ENCODE measurements around the gene TRIP4. TPM values are rescaled to one million over a fixed set of nuclear protein-coding genes. Genes with fewer than 3 reads are reported as not detected.
A peak's percentile ranks its signal among the peaks of the same experiment; 100 is the strongest.

TRIP4 gene
- total RNA-seq, 1 experiment from 2014 or later, result 21.7 TPM

DNA sequence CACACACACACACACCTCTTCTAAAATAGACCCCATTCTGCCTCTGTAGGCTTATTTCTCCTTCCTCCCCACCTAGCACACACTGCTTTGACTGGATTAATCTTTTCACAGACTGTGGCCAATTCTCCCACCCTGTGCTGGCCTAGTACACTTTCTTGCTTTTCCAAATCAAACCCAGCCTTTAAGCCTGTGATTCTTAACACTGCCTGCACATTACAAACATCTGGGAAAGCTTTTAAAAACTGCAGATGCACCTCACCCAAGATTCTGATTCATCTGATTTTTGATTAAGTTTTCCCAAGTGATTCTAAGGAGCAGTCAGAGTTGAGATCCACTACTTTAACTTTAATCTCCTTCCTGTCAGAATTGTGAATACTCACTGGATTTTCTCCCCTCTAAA lies 44.4 kb upstream of the TRIP4 start:
- H2BK120ac ChIP-seq (ENCODE audit: low read depth, low read length, poor library complexity, severe bottlenecking), result no peak overlapping the region
- H3K4me3 Mint-ChIP-seq, result no peak overlapping the region
- no peak overlapping the region for H4K91ac ChIP-seq (ENCODE audit: insufficient read length, low read depth, low read length)
- no peak overlapping the region for H2AFZ ChIP-seq (ENCODE audit: low read length)
- no peak overlapping the region for H3K4ac ChIP-seq (ENCODE audit: low read depth, low read length)
- H3K27ac ChIP-seq (ENCODE audit: insufficient read length, low read depth, low read length), result no peak overlapping the region
- no peak for DNase-seq
- H3K14ac ChIP-seq (ENCODE audit: insufficient read depth, low read length), result no peak overlapping the region
- no peak overlapping the region for H2BK15ac ChIP-seq (ENCODE audit: low read depth, low read length)
- no peak overlapping the region for H3K23ac ChIP-seq (ENCODE audit: insufficient read length, low read depth, low read length)
- H3K9me3 ChIP-seq (ENCODE audit: control insufficient read depth, low read depth, low read length), result no peaks in the 10 kb centered on the region
- H2BK20ac ChIP-seq (ENCODE audit: low read depth, low read length, poor library complexity, severe bottlenecking), result no peak overlapping the region
- peaks cover 9 to 12% of the 10 kb centered on the region in 2 experiments for H3K4me1 Mint-ChIP-seq
- H3T11ph ChIP-seq (ENCODE audit: low read length), result no peak overlapping the region
- H3K9ac ChIP-seq (ENCODE audit: extremely low read depth, insufficient read length, low read length), result no peak overlapping the region
- H2BK12ac ChIP-seq (ENCODE audit: insufficient read length, low read depth, low read length), result no peak overlapping the region
- no peaks in the 10 kb centered on the region for H3K27me3 ChIP-seq (ENCODE audit: insufficient read depth, low read length)
- no peak overlapping the region for H3K56ac ChIP-seq (ENCODE audit: insufficient read length, low read depth, low read length)
- TF ChIP-seq, protein P1, sequence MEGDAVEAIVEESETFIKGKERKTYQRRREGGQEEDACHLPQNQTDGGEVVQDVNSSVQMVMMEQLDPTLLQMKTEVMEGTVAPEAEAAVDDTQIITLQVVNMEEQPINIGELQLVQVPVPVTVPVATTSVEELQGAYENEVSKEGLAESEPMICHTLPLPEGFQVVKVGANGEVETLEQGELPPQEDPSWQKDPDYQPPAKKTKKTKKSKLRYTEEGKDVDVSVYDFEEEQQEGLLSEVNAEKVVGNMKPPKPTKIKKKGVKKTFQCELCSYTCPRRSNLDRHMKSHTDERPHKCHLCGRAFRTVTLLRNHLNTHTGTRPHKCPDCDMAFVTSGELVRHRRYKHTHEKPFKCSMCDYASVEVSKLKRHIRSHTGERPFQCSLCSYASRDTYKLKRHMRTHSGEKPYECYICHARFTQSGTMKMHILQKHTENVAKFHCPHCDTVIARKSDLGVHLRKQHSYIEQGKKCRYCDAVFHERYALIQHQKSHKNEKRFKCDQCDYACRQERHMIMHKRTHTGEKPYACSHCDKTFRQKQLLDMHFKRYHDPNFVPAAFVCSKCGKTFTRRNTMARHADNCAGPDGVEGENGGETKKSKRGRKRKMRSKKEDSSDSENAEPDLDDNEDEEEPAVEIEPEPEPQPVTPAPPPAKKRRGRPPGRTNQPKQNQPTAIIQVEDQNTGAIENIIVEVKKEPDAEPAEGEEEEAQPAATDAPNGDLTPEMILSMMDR (conservative IDR thresholded peaks at IDR 0.05), result no peak
- no peaks in the 10 kb centered on the region for H3K79me2 ChIP-seq (ENCODE audit: insufficient read depth, low read length)
- no peaks in the 10 kb centered on the region for H3K23me2 ChIP-seq (ENCODE audit: insufficient read length, low read depth, low read length, poor library complexity, severe bottlenecking)
- H3K4me1 ChIP-seq (ENCODE audit: insufficient read depth, low read length), result no peaks in the 10 kb centered on the region
- no peak overlapping the region for H2BK5ac ChIP-seq (ENCODE audit: insufficient read length, low read length)
- H3K4me2 ChIP-seq (ENCODE audit: insufficient read depth, insufficient read length, low read length), result no peak overlapping the region
- H3K9me3 Mint-ChIP-seq, result no peaks in the 10 kb centered on the region
- H3K36me3 Mint-ChIP-seq (ENCODE audit: insufficient read depth in 1 of 3, low read depth in 3 of 3), result peaks cover 2 to 23% (median 15%) of the 10 kb centered on the region in 3 experiments; a peak in 6 of 7 replicates
- no peak overlapping the region for H2AK5ac ChIP-seq (ENCODE audit: insufficient read length, low read length)
- H4K8ac ChIP-seq (replicated peaks; ENCODE audit: insufficient read length, low read depth, low read length), result no peak overlapping the region
- H3K79me1 ChIP-seq (ENCODE audit: insufficient read depth, low read depth, low read length, poor library complexity, severe bottlenecking), result no peaks in the 10 kb centered on the region
- peak overlapping the region in 2 of 3 experiments; percentile 24 to 77; a peak in 6 of 7 replicates for H3K27ac Mint-ChIP-seq
- no peak overlapping the region for H4K5ac ChIP-seq (ENCODE audit: insufficient read length, low read depth, low read length)
- H3K18ac ChIP-seq (ENCODE audit: insufficient read length, low read depth, low read length), result no peak overlapping the region
- H4K20me1 ChIP-seq (ENCODE audit: control insufficient read depth, insufficient read depth, insufficient read length), result no peaks in the 10 kb centered on the region
- H3K27me3 Mint-ChIP-seq (ENCODE audit: low read depth), result no peaks in the 10 kb centered on the region
